ENCODE measurements around the gene STX4. TPM values are rescaled to one million over a fixed set of nuclear protein-coding genes. Genes with fewer than 3 reads are reported as not detected.
"Not testable (repeated sequence)": the region's sequence is repeated elsewhere in the genome, so short reads cannot be mapped to it uniquely, and the experiment has no call there.

STX4 gene
- total RNA-seq, 1 donor from 2014 or later, result 93.5 TPM

GRCh38 chr16:31010585-31011325, 22.6 kb upstream of the STX4 start, which contains the start of gene STX1B:
Gene STX1B (minus strand): TSS chr16:31010638. CDS start chr16:31010396, 242 bp downstream.
- intact Hi-C loops (cut with DNase I), result no loop called here
- DNase-seq (ENCODE audit: low spot score) (no peak), ATAC-seq (no peak)

GRCh38 chr16:31011815-31012214, 21.5 kb upstream of the STX4 start:
- intact Hi-C loops (cut with DNase I); ATAC-seq; DNase-seq (ENCODE audit: low spot score): not testable (repeated sequence)

DNA sequence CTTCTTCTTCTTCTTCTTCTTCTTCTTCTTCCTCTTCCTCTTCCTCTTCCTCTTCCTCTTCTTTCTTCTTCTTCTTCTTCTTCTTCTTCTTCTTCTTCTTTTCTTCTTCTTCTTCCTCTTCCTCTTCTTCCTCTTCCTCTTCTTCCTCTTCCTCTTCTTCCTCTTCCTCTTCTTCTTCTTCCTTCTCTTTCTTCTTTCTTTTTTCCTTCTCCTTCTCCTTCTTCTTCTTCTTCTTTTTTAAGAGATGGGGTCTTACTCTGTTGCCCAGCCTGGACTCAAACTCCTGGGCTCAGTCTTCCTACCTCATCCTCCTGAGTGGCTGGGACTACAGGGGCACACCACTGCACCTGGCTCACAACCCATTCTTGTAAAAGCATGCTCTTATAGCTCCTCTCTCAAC, 20.1 kb upstream of the STX4 start:
- intact Hi-C loops (cut with DNase I); DNase-seq (ENCODE audit: low spot score); ATAC-seq: not testable (repeated sequence)

DNA sequence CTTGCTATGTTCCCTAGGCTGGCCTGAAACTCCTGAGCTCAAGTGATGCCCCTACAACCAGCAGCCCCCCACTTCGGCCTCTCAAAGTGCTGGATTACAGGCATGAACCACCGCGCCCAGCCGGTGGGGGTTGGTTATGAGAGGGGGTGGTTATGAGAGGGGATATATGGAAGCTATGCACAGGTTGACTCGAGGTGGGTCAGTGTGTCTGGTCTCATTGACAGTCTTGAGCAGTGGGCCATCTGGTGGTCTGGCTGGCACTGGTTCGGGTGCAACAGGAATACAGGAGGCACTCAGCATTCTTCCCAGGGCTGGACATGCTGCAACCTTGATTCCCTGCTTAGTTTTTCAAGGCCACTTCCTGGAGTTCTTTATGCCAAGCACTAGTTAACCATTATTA, 17.3 kb upstream of the STX4 start:
- intact Hi-C loops (cut with DNase I), result no loop called here
- no peak for ATAC-seq

GRCh38 chr16:31017756-31018155, 15.6 kb upstream of the STX4 start:
- intact Hi-C loops (cut with DNase I); ATAC-seq; DNase-seq (ENCODE audit: low spot score): not testable (repeated sequence)

More for the DNA sequence above, 17.3 kb upstream of the STX4 start:
- no peak for DNase-seq (ENCODE audit: low spot score)

DNA sequence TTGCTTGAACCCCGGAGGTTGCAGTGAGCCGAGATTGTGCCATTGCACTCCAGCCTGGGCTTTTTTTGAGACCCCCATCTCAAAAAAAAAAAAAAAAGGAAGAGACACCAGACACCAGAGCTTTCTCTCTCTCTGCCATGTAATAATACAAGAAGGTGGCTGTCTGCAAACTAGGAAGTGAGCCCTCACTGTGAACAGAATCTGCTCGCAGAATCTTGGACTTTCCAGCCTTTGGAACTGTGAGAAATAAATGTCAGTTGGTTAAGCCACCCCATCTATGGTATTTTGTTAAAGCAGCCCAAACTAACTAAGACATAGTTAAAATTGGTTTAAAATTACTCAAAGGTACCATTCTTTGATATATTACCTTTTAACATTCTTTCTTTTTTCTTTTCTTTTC, 12.8 kb upstream of the STX4 start:
- ATAC-seq (no peak), DNase-seq (ENCODE audit: low spot score) (no peak)
- intact Hi-C loops (cut with DNase I), result no loop called here

- DNase-seq (ENCODE audit: low spot score) (no peak), ATAC-seq (no peak)
- intact Hi-C loops (cut with DNase I), result no loop called here
Measured at GRCh38 chr16:31022544-31023251, 10.7 kb upstream of the STX4 start.

DNA sequence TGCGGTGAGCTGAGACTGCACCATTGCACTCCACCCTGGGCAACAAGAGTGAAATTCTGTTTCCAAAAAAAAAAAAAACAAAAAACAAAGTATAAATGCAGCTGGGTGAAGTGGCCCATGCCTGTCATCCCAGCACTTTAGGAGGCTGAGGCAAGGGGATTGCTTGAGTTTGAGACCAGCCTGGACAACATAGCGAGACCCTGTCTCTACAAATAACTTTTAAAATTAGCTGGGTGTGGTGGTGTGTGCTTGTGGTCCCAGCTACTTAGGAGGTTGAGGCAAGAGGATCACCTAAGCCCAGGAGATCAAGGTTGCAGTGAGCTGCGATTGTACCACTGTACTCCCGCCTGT, 10.1 kb upstream of the STX4 start:
- ATAC-seq, result no peak
- intact Hi-C loops (cut with DNase I), result no loop called here
- no peak for DNase-seq (ENCODE audit: low spot score)

GRCh38 chr16:31023627-31024226, 9.6 kb upstream of the STX4 start:
- intact Hi-C loops (cut with DNase I), result no loop called here
- ATAC-seq (no peak), DNase-seq (ENCODE audit: low spot score) (no peak)

GRCh38 chr16:31025339-31025738, 8.0 kb upstream of the STX4 start:
- ATAC-seq (no peak), DNase-seq (ENCODE audit: low spot score) (no peak)
- intact Hi-C loops (cut with DNase I), result no loop called here

GRCh38 chr16:31029272-31029671, 4.1 kb upstream of the STX4 start:
- intact Hi-C loops (cut with DNase I), result no loop called here
- DNase-seq (ENCODE audit: low spot score), result no peak
- ATAC-seq, result no peak

GRCh38 chr16:31031276-31031675, 2.1 kb upstream of the STX4 start:
- DNase-seq (ENCODE audit: low spot score) (no peak), ATAC-seq (no peak)
- intact Hi-C loops (cut with DNase I), result no loop called here

DNA sequence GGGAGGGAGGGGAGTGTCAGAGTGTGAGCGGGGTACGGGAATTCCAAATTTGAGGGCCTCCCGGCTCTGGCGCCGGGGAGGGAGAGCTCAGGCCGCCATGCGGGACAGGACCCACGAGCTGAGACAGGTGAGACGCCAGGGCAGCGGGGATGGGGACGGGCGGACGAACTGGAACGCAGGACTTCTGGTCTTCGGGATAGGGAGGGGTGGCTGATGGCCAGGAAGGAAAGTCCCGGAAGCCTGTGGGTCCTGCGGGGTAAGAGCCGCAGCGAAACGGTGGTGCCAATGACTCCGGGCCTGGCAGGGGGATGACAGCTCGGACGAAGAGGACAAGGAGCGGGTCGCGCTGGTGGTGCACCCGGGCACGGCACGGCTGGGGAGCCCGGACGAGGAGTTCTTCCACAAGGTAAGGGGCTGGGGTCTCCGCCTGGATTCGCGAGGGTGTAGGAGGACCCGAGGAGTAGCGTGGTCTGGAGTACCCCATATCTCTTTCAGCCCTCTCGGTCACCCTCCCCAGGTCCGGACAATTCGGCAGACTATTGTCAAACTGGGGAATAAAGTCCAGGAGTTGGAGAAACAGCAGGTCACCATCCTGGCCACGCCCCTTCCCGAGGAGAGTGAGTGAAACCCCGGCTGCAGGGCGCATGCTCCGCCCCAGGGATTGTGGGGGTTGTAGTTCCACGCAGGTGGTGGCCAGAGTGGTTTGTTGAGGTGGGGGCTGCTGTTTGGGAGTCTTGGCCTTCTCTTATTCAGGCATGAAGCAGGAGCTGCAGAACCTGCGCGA, 543 bp downstream of the STX4 start:
- ATAC-seq (peak; percentile 91), DNase-seq (ENCODE audit: low spot score) (peak; percentile 96)
- intact Hi-C loops (cut with DNase I), result no loop called here

GRCh38 chr16:31036691-31037090, 3.3 kb downstream of the STX4 start:
- no peak for DNase-seq (ENCODE audit: low spot score)
- intact Hi-C loops (cut with DNase I), result no loop called here
- ATAC-seq, result no peak

DNA sequence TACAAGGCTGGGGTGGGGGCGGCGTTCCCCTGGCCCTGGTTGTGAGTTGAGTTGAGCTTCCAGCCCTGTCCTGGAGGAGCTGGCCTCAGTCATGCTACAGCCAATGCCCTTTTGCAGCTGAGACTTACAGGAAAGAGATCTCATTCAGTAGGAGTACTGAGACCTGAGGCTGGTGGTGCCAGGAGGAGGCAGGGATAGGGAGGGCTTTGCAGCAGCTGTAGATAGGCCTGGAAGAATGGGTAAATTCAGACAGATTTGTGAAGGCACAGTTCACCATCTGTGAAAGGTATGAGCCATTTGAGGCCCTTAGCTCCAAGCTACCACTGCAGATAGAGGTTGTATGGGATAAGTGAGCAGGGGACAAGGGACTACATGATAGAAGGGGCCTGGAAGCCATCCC, 5.6 kb downstream of the STX4 start:
- DNase-seq (ENCODE audit: low spot score) (no peak), ATAC-seq (no peak)
- intact Hi-C loops (cut with DNase I), result no loop called here

- intact Hi-C loops (cut with DNase I), result no loop called here
- ATAC-seq (no peak), DNase-seq (ENCODE audit: low spot score) (no peak)
Measured at GRCh38 chr16:31042866-31043265, 9.5 kb downstream of the STX4 start.

- ATAC-seq, result no peak
- intact Hi-C loops (cut with DNase I), result no loop called here
Measured at GRCh38 chr16:31043352-31043751, 10.0 kb downstream of the STX4 start.

GRCh38 chr16:31043898-31044481, 10.6 kb downstream of the STX4 start:
- intact Hi-C loops (cut with DNase I), result no loop called here
- no peak for DNase-seq (ENCODE audit: low spot score)
- no peak for ATAC-seq

More at GRCh38 chr16:31043352-31043751, 10.0 kb downstream of the STX4 start:
- no peak for DNase-seq (ENCODE audit: low spot score)
